ENCODE measurements around the gene PLEKHA1. TPM values are rescaled to one million over a fixed set of nuclear protein-coding genes. Genes with fewer than 3 reads are reported as not detected.
A peak's percentile ranks its signal among the peaks of the same experiment; 100 is the strongest.

PLEKHA1 gene
- total RNA-seq, 2 experiments from 2014 or later: 5.5 to 7.3 TPM

DNA sequence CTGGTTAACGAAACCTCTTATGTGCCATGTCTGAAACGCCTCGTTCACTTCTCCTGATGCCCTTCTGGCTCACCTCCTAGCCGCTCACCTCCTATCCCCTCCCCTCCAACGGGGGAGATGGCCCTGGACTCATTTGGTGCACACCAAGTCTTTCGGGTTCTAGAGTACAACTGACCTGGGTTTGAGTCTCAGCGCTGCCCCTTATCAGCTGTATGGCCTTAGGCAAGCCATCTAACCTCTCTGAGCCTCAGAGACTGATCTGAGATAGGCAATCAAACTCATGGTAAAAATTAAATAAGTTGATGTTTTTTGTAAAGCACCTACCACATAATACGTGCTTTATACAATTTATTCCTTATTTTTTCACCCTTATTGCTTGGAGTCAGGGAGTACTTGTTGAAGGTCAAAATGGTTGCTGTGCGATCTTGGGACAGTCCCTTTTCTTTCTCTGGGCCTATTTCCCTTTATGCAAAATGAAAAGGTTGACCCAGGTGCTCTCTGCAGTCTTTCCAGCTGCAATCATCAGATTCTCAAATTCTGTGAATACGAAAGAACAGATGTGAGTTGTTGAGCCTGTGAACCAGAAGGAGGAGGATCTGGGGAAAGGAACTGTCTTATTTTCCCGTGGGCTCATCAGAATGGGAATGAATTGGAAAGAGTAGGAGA, 31.2 kb upstream of the PLEKHA1 start:
- peak; percentile 57 for DNase-seq (ENCODE audit: low spot score)
- POLR2A ChIA-PET: interaction anchor here (0.9 to 1.8 kb wide), 3 partner anchors 47 to 81 kb away, joined by 3 to 4 read pairs (median 3); no protein-coding TSS in a partner anchor
- intact Hi-C loops (cut with micrococcal nuclease; ENCODE audit: unreplicated experiment): loop anchor here (2.0 kb wide), 1 partner anchor 36 kb away; no protein-coding TSS in a partner anchor
- H3K27ac ChIP-seq (ENCODE audit: low read depth, low read length, poor library complexity, severe bottlenecking): no peak overlapping the region
- H2AFZ ChIP-seq (ENCODE audit: low read length): peak overlapping the region; percentile 60
- TF ChIP-seq, protein P1, sequence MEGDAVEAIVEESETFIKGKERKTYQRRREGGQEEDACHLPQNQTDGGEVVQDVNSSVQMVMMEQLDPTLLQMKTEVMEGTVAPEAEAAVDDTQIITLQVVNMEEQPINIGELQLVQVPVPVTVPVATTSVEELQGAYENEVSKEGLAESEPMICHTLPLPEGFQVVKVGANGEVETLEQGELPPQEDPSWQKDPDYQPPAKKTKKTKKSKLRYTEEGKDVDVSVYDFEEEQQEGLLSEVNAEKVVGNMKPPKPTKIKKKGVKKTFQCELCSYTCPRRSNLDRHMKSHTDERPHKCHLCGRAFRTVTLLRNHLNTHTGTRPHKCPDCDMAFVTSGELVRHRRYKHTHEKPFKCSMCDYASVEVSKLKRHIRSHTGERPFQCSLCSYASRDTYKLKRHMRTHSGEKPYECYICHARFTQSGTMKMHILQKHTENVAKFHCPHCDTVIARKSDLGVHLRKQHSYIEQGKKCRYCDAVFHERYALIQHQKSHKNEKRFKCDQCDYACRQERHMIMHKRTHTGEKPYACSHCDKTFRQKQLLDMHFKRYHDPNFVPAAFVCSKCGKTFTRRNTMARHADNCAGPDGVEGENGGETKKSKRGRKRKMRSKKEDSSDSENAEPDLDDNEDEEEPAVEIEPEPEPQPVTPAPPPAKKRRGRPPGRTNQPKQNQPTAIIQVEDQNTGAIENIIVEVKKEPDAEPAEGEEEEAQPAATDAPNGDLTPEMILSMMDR (conservative IDR thresholded peaks at IDR 0.05; ENCODE audit: low read length): no peak
- no peak for TF ChIP-seq EZH2phosphoT487 (IDR thresholded peaks at IDR 0.05; ENCODE audit: borderline replicate concordance, low read depth, low read length)
- CTCF ChIA-PET (ENCODE audit: unreplicated experiment): interaction anchor here (0.6 kb wide), 1 partner anchor 31 kb away, joined by 6 read pairs; the partner anchor contains the start of gene PLEKHA1
- no peaks in the 10 kb centered on the region; the same call in 1 of the 2 replicates for H3K36me3 ChIP-seq (ENCODE audit: insufficient read depth, low read length)
- H3K9me2 ChIP-seq (ENCODE audit: insufficient read depth, low read length): no peaks in the 10 kb centered on the region
- H3K79me2 ChIP-seq (ENCODE audit: insufficient read depth, low read depth, low read length): no peaks in the 10 kb centered on the region
- peaks cover 31% of the 10 kb centered on the region for H3K4me1 ChIP-seq (ENCODE audit: insufficient read depth, low read length, poor library complexity, severe bottlenecking)
- no peak overlapping the region for H3K4me3 ChIP-seq (ENCODE audit: low read depth, low read length, poor library complexity, severe bottlenecking)
- H4K20me1 ChIP-seq (ENCODE audit: insufficient read depth, low read length): no peaks in the 10 kb centered on the region
- H3K9me3 ChIP-seq (ENCODE audit: low read length): peaks cover 8% of the 10 kb centered on the region; the same call in 1 of the 2 replicates
- no TSS peak for BruUV-seq (replicated peaks)
- H3K4me2 ChIP-seq (ENCODE audit: low read length): peak overlapping the region; percentile 35

DNA sequence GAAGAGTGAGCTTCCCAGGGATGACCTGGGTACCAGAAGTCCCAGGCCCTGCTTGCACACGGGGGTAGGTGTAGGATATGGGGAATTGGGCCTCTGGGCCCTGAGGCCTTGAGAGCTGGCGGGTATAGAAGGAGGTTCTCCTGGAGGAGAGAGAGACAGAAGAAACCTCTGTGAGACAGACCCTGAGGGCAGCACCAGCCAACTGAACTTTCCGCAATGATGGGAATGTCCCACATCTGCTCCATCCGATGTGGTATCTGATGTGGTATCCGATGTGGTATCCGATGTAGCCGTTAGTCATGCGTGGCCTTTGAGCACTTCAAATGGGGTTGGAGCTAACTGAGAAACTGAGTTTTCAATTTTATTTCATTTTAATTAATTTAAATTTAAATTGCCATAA, 30.6 kb upstream of the PLEKHA1 start:
- no peak overlapping the region for H3K4me3 ChIP-seq (ENCODE audit: low read depth, low read length, poor library complexity, severe bottlenecking)
- no peak for DNase-seq (ENCODE audit: low spot score)
- H3K9me2 ChIP-seq (ENCODE audit: insufficient read depth, low read length): no peaks in the 10 kb centered on the region
- intact Hi-C loops (cut with micrococcal nuclease; ENCODE audit: unreplicated experiment): loop anchor here (2.0 kb wide), 1 partner anchor 37 kb away; no protein-coding TSS in a partner anchor
- no peaks in the 10 kb centered on the region; the same call in 1 of the 2 replicates for H3K36me3 ChIP-seq (ENCODE audit: insufficient read depth, low read length)
- TF ChIP-seq EZH2phosphoT487 (IDR thresholded peaks at IDR 0.05; ENCODE audit: borderline replicate concordance, low read depth, low read length): no peak
- TF ChIP-seq, protein P1 (conservative IDR thresholded peaks at IDR 0.05; ENCODE audit: low read length): no peak
- no peaks in the 10 kb centered on the region for H3K79me2 ChIP-seq (ENCODE audit: insufficient read depth, low read depth, low read length)
- H3K4me2 ChIP-seq (ENCODE audit: low read length): peak overlapping the region; percentile 35; the same call in 1 of the 2 replicates
- CTCF ChIA-PET (ENCODE audit: unreplicated experiment): interaction anchor here (0.9 kb wide), 1 partner anchor 91 kb away, joined by 3 read pairs; no protein-coding TSS in a partner anchor
- no TSS peak for BruUV-seq (replicated peaks)
- no peaks in the 10 kb centered on the region for H4K20me1 ChIP-seq (ENCODE audit: insufficient read depth, low read length)
- peaks cover 8% of the 10 kb centered on the region; the same call in 1 of the 2 replicates for H3K9me3 ChIP-seq (ENCODE audit: low read length)
- H2AFZ ChIP-seq (ENCODE audit: low read length): peak overlapping the region; percentile 60; the same call in 1 of the 2 replicates
- H3K4me1 ChIP-seq (ENCODE audit: insufficient read depth, low read length, poor library complexity, severe bottlenecking): peaks cover 38% of the 10 kb centered on the region
- POLR2A ChIA-PET: interaction anchor here (1.1 to 1.8 kb wide), 3 partner anchors 48 to 88 kb away, joined by 3 to 4 read pairs (median 3); no protein-coding TSS in a partner anchor
- no peak overlapping the region for H3K27ac ChIP-seq (ENCODE audit: low read depth, low read length, poor library complexity, severe bottlenecking)

All from OCI-LY7 (cell line).